ENCODE results near the gene EARS2. TPM values are rescaled to one million over a fixed set of nuclear protein-coding genes. Genes with fewer than 3 reads are reported as not detected.

EARS2 gene
- total and polyA plus RNA-seq, 2 of the 8 experiments (the other 6 are each of a cell fraction or from before 2014, with no cell fraction given): 47.8 to 111 TPM

GRCh38 chr16:23556881-23557778 lies at the start of gene EARS2, which contains the start of gene UBFD1 (continued):
- TF ChIP-seq CHD7 (IDR thresholded peaks at IDR 0.05; ENCODE audit: insufficient replicate concordance, low read length) (no peak), CTBP2 (IDR thresholded peaks at IDR 0.05; ENCODE audit: borderline replicate concordance, insufficient read depth, insufficient read length, low read length) (no peak), SAP30 (IDR thresholded peaks at IDR 0.05; ENCODE audit: insufficient read depth, insufficient replicate concordance, low read length) (no peak), GTF2F1 (IDR thresholded peaks at IDR 0.05; ENCODE audit: borderline replicate concordance, low read depth, low read length) (peak; percentile 39; the same call in 1 of the 2 replicates), KDM5A (IDR thresholded peaks at IDR 0.05; ENCODE audit: low read length) (peak; percentile 67; the same call in 1 of the 2 replicates), SUZ12 (IDR thresholded peaks at IDR 0.05; ENCODE audit: low read length) (no peak), HDAC2 (IDR thresholded peaks at IDR 0.05; ENCODE audit: borderline replicate concordance in 1 of 2, low read depth in 2 of 2, low read length in 2 of 2) (peak; percentile 99 to 100), SIRT6 (IDR thresholded peaks at IDR 0.05; ENCODE audit: low read length) (no peak), BRCA1 (IDR thresholded peaks at IDR 0.05; ENCODE audit: low read depth, low read length) (peak; percentile 16; the same call in 1 of the 2 replicates)
